Fibroblast of lung (primary cell): ENCODE data around the gene CTPS2. TPM values are rescaled to one million over a fixed set of nuclear protein-coding genes. Genes with fewer than 3 reads are reported as not detected.
A peak's percentile ranks its signal among the peaks of the same experiment; 100 is the strongest.

Experiments
- DNase-seq, 2 donors: peaks; one replicate each; pipeline versions ENCODE4 v3.0.0 to v3.0.0-alpha.2; 2010; ENCODE audit warnings: low read depth in 2 of 2
- H2AFZ ChIP-seq: 2 replicates; pipeline ENCODE4 v1.5.1; 2012; ENCODE audit warnings: low read length, control low read depth, inconsistent platforms
- H3K27ac ChIP-seq: 2 replicates; pipeline ENCODE4 v1.5.1; 2011; ENCODE audit warnings: low read length, control low read depth; ENCODE audit not compliant: insufficient read depth
- H3K27me3 ChIP-seq: 2 replicates; pipeline ENCODE4 v1.5.1; 2011; ENCODE audit warnings: mild to moderate bottlenecking, low read length; ENCODE audit not compliant: control insufficient read depth, insufficient read depth
- H3K36me3 ChIP-seq: 2 replicates; pipeline ENCODE4 v1.5.1; 2011; ENCODE audit warnings: low read length; ENCODE audit not compliant: control insufficient read depth, insufficient read depth
- H3K4me1 ChIP-seq: 2 replicates; pipeline ENCODE4 v1.5.1; 2011; ENCODE audit warnings: low read length; ENCODE audit not compliant: control insufficient read depth, insufficient read depth; ENCODE audit errors: extremely low read depth
- H3K4me2 ChIP-seq: 2 replicates; pipeline ENCODE4 v1.5.1; 2011; ENCODE audit warnings: low read length, control low read depth; ENCODE audit not compliant: insufficient read depth; ENCODE audit errors: extremely low read depth
- H3K4me3 ChIP-seq, 4 experiments: fragments of 200-600 bp in 1 of 4; sonication (generic) in 1 of 4; replicated peaks in 1 of 4; 2 replicates each; pipeline ENCODE4 v1.5.1; 2011 to 2016; ENCODE audit warnings: low read length in 4 of 4, low read depth in 3 of 4, mild to moderate bottlenecking in 3 of 4, control low read depth in 2 of 4, inconsistent platforms in 1 of 4, mixed read lengths in 1 of 4; ENCODE audit not compliant: insufficient read depth in 1 of 4; ENCODE audit errors: control extremely low read depth in 1 of 4
- H3K79me2 ChIP-seq: 2 replicates; pipeline ENCODE4 v1.5.1; 2012; ENCODE audit warnings: mild to moderate bottlenecking, low read length, inconsistent platforms; ENCODE audit not compliant: control insufficient read depth, insufficient read depth
- H3K9ac ChIP-seq: 2 replicates; pipeline ENCODE4 v1.5.1; 2011; ENCODE audit warnings: mild to moderate bottlenecking, low read length, control low read depth; ENCODE audit not compliant: insufficient read depth
- H3K9me3 ChIP-seq: 2 replicates; pipeline ENCODE4 v1.5.1; 2012; ENCODE audit warnings: low read depth, low read length; ENCODE audit not compliant: control insufficient read depth, insufficient read depth
- H4K20me1 ChIP-seq: 2 replicates; pipeline ENCODE4 v1.5.1; 2011; ENCODE audit warnings: low read length; ENCODE audit not compliant: control insufficient read depth, insufficient read depth; ENCODE audit errors: extremely low read depth
- CTCF ChIP-seq, 2 donors: IDR thresholded peaks in 1 of 2; conservative IDR thresholded peaks in 1 of 2; 1 replicate in 1 of 2; 2 replicates in 1 of 2; pipeline ENCODE4 v1.5.1; 2011 to 2012; ENCODE audit warnings: low read length in 2 of 2, control low read depth in 1 of 2, inconsistent platforms in 1 of 2, low read depth in 1 of 2, mild to moderate bottlenecking in 1 of 2
- EZH2 ChIP-seq: IDR thresholded peaks from 2 replicates; pipeline ENCODE4 v1.5.1; 2012; ENCODE audit warnings: low read length, control low read depth, mild to moderate bottlenecking; ENCODE audit errors: missing control alignments
- polyA plus RNA-seq, 2 donors: library from polyadenylated mRNA; depleted of rRNA in 1 of 2; stranded (reverse) in 1 of 2; unstranded in 1 of 2; fragments of >200 nt; gene quantifications; 2 replicates each; pipeline ENCODE4 v1.2.1, GENCODE V29; 2011 to 2012; ENCODE audit warnings: missing spikeins in 1 of 2
- total RNA-seq: library from RNA; depleted of rRNA; stranded (reverse); fragments of >200 nt; gene quantifications from 2 replicates; pipeline ENCODE4 v1.2.1, GENCODE V29; 2014

Gene CTPS2
- total and polyA plus RNA-seq, 2 donors (not counting 1 experiment from before 2014, with no cell fraction given) = 5.4 to 9.9 TPM

DNA sequence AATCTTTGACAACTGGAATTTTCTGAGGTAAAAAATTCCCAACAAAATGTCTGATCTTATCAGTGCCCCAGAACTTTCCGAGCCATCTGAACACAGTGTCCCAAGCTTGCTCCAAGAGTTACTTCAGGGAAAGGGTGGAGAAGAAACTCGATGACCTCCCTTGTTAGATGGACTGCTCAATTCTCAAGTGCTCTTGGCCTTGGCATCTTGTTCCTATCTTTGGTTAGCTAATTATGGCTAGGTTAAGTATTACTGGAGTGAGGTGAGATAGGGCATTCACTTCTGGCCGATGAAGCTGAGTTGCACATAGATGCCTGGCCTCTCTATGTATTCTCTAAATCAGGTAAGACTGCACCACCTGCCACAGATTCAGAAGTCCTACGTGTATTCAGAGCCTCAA, 71.6 kb downstream of the CTPS2 start:
- Histone ChIP-seq H3K27me3 (no peaks in the 10 kb centered on the region), H3K4me3 (no peak overlapping the region), H2AFZ (no peak overlapping the region), H3K36me3 (no peaks in the 10 kb centered on the region), H3K27ac (no peak overlapping the region), H3K9ac (no peak overlapping the region), H3K9me3 (no peaks in the 10 kb centered on the region), H3K4me1 (no peaks in the 10 kb centered on the region), H3K4me2 (no peak overlapping the region), H3K79me2 (no peaks in the 10 kb centered on the region), H4K20me1 (no peaks in the 10 kb centered on the region)
- DNase-seq = no peak
- TF ChIP-seq EZH2 (no peak), CTCF (conservative IDR thresholded peaks at IDR 0.05 in 1 of 2, IDR thresholded peaks at IDR 0.05 in 1 of 2; ENCODE audit: low read depth in 1 of 2, low read length in 2 of 2) (no peak)

DNA sequence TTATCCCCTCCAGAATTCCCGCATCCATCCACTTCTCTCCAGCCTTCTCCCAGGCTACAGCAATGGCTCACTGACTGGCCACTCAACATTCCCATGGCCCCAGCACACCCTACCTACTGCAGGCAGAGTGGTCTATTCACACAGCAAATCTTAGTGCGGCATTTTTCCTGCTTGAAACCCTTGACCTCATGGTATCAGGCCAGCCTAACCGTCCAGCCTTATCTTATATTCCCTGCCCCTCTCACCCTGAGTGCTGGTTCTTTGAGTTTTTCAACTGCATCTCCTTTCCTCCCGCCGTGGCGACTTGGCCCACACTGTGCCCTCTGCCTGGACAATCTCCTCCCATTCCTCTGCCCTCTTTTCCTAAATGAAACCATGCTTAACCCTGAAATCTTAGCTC, 72.5 kb downstream of the CTPS2 start:
- H3K9me3 ChIP-seq = no peaks in the 10 kb centered on the region
- TF ChIP-seq CTCF (conservative IDR thresholded peaks at IDR 0.05 in 1 of 2, IDR thresholded peaks at IDR 0.05 in 1 of 2; ENCODE audit: low read depth in 1 of 2, low read length in 2 of 2) = no peak
- TF ChIP-seq EZH2 = no peak
- no peak overlapping the region for H3K4me2 ChIP-seq
- no peaks in the 10 kb centered on the region for H3K27me3 ChIP-seq
- H4K20me1 ChIP-seq = no peaks in the 10 kb centered on the region
- H3K36me3 ChIP-seq = no peaks in the 10 kb centered on the region
- H3K4me3 ChIP-seq = no peak overlapping the region
- H3K79me2 ChIP-seq = no peaks in the 10 kb centered on the region
- no peak overlapping the region for H3K9ac ChIP-seq
- no peak for DNase-seq
- H3K4me1 ChIP-seq = no peaks in the 10 kb centered on the region
- no peak overlapping the region for H2AFZ ChIP-seq
- no peak overlapping the region for H3K27ac ChIP-seq

GRCh38 chrX:16638533-16638932, 73.9 kb downstream of the CTPS2 start:
- Histone ChIP-seq H3K4me3 (no peak overlapping the region), H3K4me1 (no peaks in the 10 kb centered on the region), H3K4me2 (no peak overlapping the region), H3K9me3 (no peaks in the 10 kb centered on the region), H3K9ac (no peak overlapping the region), H3K27me3 (no peaks in the 10 kb centered on the region), H2AFZ (no peak overlapping the region), H3K36me3 (no peaks in the 10 kb centered on the region), H3K27ac (no peak overlapping the region), H3K79me2 (no peaks in the 10 kb centered on the region), H4K20me1 (no peaks in the 10 kb centered on the region)
- DNase-seq = peak in 1 of 2 donors; percentile 40
- TF ChIP-seq CTCF (conservative IDR thresholded peaks at IDR 0.05 in 1 of 2, IDR thresholded peaks at IDR 0.05 in 1 of 2; ENCODE audit: low read depth in 1 of 2, low read length in 2 of 2) = no peak
- no peak for TF ChIP-seq EZH2
